Lower leg skin (tissue), 4 donors: ENCODE data around the gene TRIM17. TPM values are rescaled to one million over a fixed set of nuclear protein-coding genes. Genes with fewer than 3 reads are reported as not detected.

ENCODE experiments used
- DNase-seq, 2 donors: peaks; one replicate each; pipeline ENCODE4 v3.0.0-alpha.2; 2019; ENCODE audit warnings: low spot score in 2 of 2
- H3K4me3 ChIP-seq: fragments of 200-600 bp; sonication (generic); 2 replicates; pipeline ENCODE4 v1.5.1; 2017; ENCODE audit warnings: mild to moderate bottlenecking, low read depth; ENCODE audit not compliant: poor library complexity, severe bottlenecking
- CTCF ChIP-seq, 3 donors: fragments of 450-650 bp; IDR thresholded peaks; one replicate each; pipeline ENCODE4 v1.5.1; 2016; ENCODE audit warnings: antibody characterized with exemption in 3 of 3, mild to moderate bottlenecking in 3 of 3, moderate library complexity in 2 of 3
- POLR2A ChIP-seq, 2 donors: fragments of 450-650 bp; IDR thresholded peaks; one replicate each; pipeline ENCODE4 v1.6.1; 2016 to 2017; ENCODE audit warnings: antibody characterized with exemption in 2 of 2, mild to moderate bottlenecking in 1 of 2, moderate library complexity in 1 of 2
- WGBS, 2 donors: methylation state at CpG; one replicate each; pipeline ENCODE4 v1.1.5; 2018; 5-methylcytosine and 5-hydroxymethylcytosine counted together
- intact Hi-C: fragments of 100-400 bp; cut with DNase I; formaldehyde crosslinking; loops from one replicate; pipeline ENCODE4 v1.15.0; 2023; ENCODE audit warnings: low total_unique reads
- total RNA-seq, 4 donors: library from RNA; depleted of rRNA; stranded (reverse); fragments of >200 nt; gene quantifications; one replicate each; pipeline ENCODE4 v1.1.0, GENCODE V29; 2016

The TRIM17 gene
- total RNA-seq, 4 donors from 2014 or later = 0.97 to 4.2 (median 1.8) TPM

- TF ChIP-seq CTCF (IDR thresholded peaks at IDR 0.05) (no peak), POLR2A (IDR thresholded peaks at IDR 0.05) (no peak)
- no peak overlapping the region for H3K4me3 ChIP-seq
- WGBS, 2 donors = 77 to 78% methylated on average over 4 of the region's 4 CpGs
- intact Hi-C loops = no loop called here
- DNase-seq = no peak
Measured at GRCh38 chr1:228428412-228428811, 11.8 kb upstream of the TRIM17 start.

GRCh38 chr1:228426518-228427175 lies 10.0 kb upstream of the TRIM17 start:
- no peak for DNase-seq
- WGBS, 2 donors = 69 to 82% methylated on average over 5 of the region's 5 CpGs
- intact Hi-C loops = no loop called here
- no peak overlapping the region for H3K4me3 ChIP-seq
- TF ChIP-seq POLR2A (IDR thresholded peaks at IDR 0.05) (no peak), CTCF (IDR thresholded peaks at IDR 0.05) (no peak)

DNA sequence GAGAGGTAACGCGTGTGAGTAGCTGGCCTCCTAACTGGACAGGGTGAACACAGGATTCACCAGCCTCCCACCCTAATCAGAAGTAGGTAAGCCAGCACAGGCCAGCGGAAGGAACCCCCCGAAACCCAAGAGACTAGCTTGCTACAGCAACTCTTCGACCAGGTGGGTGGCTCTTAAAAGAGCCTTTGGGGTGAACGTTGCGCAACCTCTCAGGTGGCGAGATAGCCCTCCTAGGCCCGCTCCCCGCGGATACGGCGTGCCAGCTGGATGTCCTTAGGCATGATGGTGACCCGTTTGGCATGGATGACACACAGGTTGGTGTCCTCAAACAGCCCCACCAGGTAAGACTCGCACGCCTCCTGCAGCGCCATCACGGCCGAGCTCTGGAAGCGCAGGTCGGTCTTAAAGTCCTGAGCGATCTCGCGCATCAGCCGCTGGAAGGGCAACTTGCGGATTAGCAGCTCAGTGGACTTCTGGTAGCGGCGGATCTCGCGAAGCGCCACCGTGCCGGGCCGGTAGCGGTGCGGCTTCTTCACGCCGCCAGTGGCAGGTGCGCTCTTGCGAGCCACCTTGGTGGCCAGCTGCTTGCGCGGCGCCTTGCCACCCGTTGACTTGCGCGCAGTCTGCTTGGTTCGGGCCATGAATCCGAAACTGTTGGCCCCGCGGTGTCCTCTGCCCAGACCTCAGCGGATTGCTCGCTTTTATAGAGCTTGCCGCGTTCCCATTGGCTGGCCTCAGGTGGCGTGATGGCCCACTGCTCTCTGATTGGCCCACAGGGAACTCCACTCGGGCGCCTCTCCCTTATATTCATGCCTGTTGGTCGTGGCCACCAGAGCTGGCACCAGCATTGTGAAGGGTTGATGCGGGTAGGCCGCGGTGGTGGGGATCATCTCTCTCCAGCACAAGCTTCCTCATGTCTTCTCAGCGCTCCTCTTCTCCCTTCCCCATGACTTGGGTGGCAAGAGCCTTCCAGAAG lies 8.3 kb upstream of the TRIM17 start:
- no peak overlapping the region for H3K4me3 ChIP-seq
- intact Hi-C loops = no loop called here
- no peak for DNase-seq
- TF ChIP-seq POLR2A (IDR thresholded peaks at IDR 0.05) (no peak), CTCF (IDR thresholded peaks at IDR 0.05) (no peak)
- WGBS, 2 donors = 96 to 97% methylated on average over 61 to 62 of the region's 62 CpGs

- 85 to 88% methylated on average over 7 of the region's 7 CpGs for WGBS, 2 donors
- H3K4me3 ChIP-seq = no peak overlapping the region
- TF ChIP-seq CTCF (IDR thresholded peaks at IDR 0.05) (no peak), POLR2A (IDR thresholded peaks at IDR 0.05) (no peak)
- intact Hi-C loops = no loop called here
- no peak for DNase-seq
Measured at GRCh38 chr1:228423404-228424053, 6.9 kb upstream of the TRIM17 start.

DNA sequence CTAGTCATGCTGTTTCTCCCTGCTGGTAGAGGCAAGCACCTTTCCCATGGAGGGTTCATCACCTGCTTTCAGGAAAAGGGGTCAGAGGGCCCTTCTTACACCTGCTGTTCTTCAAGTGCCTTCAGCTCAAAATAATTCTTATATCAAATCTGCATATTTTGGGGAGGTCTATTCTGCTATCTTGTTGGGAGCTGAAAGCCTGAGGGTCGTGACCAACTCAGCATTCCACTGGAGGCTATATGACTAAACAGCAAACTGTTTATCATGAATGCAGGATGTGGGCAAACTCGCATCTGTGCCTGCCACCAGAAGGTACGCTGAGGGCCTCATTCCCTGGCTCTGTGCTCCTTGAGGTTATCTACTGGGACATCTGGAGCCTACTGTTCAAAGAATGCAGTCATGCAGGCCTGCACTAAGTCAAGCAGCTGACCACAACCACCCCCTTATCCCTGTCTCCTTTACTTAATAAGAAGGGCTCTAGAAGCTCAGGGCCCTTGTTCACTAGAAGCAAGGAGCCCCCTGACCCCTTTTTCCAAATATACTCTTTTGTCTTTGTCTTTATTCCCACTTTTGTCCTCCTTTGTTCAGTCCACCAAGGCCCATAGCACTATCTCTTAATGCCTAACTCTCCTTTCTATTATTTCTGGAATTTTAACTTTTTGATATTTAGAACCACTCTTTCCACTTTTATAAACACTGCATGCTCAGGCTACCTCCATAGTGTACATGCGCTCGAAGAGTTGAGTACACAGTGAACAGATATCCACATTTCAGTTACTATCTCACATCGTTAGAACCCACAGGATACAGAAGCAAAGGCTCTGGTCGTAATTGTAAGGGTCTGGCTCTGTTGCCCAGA lies 4.5 kb upstream of the TRIM17 start:
- no peak overlapping the region for H3K4me3 ChIP-seq
- no peak for DNase-seq
- no peak for TF ChIP-seq POLR2A (IDR thresholded peaks at IDR 0.05)
- TF ChIP-seq CTCF (IDR thresholded peaks at IDR 0.05) = no peak
- intact Hi-C loops = no loop called here
- 95 to 96% methylated on average over 7 of the region's 7 CpGs for WGBS, 2 donors
